Measurements from ENCODE around the gene MARCHF6. TPM values are rescaled to one million over a fixed set of nuclear protein-coding genes. Genes with fewer than 3 reads are reported as not detected.

The MARCHF6 gene
- total and polyA plus RNA-seq, 10 donors: 62.0 to 168 (median 112) TPM

DNA sequence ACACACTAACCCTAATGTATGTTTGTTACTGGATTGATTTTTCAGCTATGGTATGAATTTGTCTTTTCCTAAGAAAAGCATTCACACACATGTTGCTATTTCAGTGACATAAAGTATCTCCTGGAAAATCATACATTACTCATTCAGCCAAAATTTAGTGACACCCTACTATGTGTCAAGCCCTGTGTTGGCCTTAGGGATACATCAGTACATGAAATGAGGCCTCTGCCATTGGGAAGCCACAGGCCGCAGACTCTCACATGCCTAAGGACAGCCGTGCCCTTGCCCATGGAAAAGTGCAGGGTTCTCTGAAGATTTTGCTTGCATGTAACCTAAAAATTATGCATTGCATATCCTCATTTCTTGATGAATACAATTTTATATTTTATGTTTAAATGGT, 5.2 kb upstream of the MARCHF6 start:
- no peak overlapping the region for H3K27ac ChIP-seq
- H3K4me3 ChIP-seq: no peak overlapping the region

DNA sequence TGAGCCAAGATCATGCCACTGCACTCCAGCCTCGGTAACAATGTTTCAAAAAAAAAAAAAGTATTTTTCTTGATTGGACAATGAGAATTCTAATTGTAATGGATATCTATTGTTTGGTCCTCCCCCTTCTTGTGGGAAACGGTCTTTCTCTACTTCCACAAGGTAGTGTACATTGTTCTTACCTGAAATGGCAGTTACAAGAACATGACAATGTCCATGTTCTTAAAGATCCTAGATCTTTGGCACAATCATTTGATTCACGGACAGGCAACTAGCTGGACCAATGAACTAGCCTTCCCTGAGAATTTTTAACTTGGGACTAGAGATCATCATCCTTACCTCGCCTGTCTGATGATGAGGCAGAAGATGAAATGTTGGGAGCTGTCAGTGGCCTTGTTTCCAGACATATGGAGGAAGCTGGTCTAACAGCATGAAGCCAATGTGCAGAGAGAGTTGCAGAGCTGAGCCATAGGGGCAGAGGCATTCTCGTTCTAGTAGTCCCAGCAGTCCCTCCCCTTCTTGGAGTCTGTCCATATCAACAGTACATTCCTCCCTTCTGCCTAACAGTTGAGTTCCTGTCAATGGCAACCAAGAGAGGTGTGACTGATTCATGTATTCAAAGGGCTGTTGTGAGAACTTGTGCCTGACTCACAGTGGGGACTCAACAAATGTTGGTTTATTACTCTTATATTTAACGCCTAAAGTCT, 2.1 kb upstream of the MARCHF6 start:
- H3K27ac ChIP-seq: no peak overlapping the region
- no peak for DNase-seq
- 87 to 92% (median 91%) methylated on average over 6 of the region's 6 CpGs for WGBS, 5 donors
- TF ChIP-seq, protein P1, sequence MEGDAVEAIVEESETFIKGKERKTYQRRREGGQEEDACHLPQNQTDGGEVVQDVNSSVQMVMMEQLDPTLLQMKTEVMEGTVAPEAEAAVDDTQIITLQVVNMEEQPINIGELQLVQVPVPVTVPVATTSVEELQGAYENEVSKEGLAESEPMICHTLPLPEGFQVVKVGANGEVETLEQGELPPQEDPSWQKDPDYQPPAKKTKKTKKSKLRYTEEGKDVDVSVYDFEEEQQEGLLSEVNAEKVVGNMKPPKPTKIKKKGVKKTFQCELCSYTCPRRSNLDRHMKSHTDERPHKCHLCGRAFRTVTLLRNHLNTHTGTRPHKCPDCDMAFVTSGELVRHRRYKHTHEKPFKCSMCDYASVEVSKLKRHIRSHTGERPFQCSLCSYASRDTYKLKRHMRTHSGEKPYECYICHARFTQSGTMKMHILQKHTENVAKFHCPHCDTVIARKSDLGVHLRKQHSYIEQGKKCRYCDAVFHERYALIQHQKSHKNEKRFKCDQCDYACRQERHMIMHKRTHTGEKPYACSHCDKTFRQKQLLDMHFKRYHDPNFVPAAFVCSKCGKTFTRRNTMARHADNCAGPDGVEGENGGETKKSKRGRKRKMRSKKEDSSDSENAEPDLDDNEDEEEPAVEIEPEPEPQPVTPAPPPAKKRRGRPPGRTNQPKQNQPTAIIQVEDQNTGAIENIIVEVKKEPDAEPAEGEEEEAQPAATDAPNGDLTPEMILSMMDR (IDR thresholded peaks at IDR 0.05 in 8 of 11, conservative IDR thresholded peaks at IDR 0.05 in 3 of 11): no peak
- no peak for TF ChIP-seq POLR2A (IDR thresholded peaks at IDR 0.05)
- H3K4me3 ChIP-seq: no peak overlapping the region
- no peaks in the 10 kb centered on the region for H3K27me3 ChIP-seq (replicated peaks in 1 of 7)
- H3K9me3 ChIP-seq: no peaks in the 10 kb centered on the region
- no peaks in the 10 kb centered on the region for H3K36me3 ChIP-seq
- intact Hi-C loops (cut with DNase I; ENCODE audit: low total_unique reads): loop anchor here (5.0 kb wide), 1 partner anchor 411 kb away; the partner anchor contains the start of gene DAP
- H3K4me1 ChIP-seq: peaks cover 11 to 37% (median 25%) of the 10 kb centered on the region in 6 donors

More for the DNA sequence above, 5.2 kb upstream of the MARCHF6 start:
- intact Hi-C loops (cut with DNase I; ENCODE audit: low total_unique reads): no loop called here
- H3K9me3 ChIP-seq: no peaks in the 10 kb centered on the region
- DNase-seq: no peak
- H3K36me3 ChIP-seq: no peaks in the 10 kb centered on the region
- no peaks in the 10 kb centered on the region for H3K27me3 ChIP-seq (replicated peaks in 1 of 7)
- 92 to 98% (median 97%) methylated on average over 2 of the region's 2 CpGs for WGBS, 5 donors
- TF ChIP-seq POLR2AphosphoS5 (IDR thresholded peaks at IDR 0.05) (no peak), POLR2A (IDR thresholded peaks at IDR 0.05) (no peak)
- TF ChIP-seq, protein P1 (IDR thresholded peaks at IDR 0.05 in 8 of 11, conservative IDR thresholded peaks at IDR 0.05 in 3 of 11): no peak
- H3K4me1 ChIP-seq: peaks cover 0 to 17% (median 6%) of the 10 kb centered on the region in 6 donors

DNA sequence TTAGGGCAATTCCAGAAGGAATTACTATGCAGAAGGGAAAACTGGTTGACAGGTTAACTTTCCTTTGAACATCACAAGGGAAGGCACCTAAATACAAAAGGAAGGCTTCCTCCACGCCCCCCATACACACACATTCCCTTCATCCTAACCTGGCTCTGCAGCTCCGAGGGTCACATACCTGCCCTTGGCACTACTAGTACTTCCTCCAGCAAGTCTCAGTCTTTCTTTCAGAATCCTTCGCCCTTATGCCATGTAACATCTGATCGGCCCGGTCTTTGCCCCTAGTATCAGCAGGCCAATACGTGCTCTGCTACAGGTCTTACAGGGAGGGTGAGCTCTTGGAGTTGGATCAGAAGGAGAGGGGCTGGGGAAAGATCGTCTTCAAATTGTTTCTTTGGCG, 1.6 kb upstream of the MARCHF6 start:
- Histone ChIP-seq H3K27ac (peak overlapping the region in 3 of 8 donors; percentile 98 to 99 (median 99)), H3K9me3 (no peaks in the 10 kb centered on the region), H3K4me3 (peak overlapping the region in 1 of 8 donors; percentile 9), H3K4me1 (peaks cover 12 to 43% (median 30%) of the 10 kb centered on the region in 6 donors), H3K27me3 (replicated peaks in 1 of 7) (no peaks in the 10 kb centered on the region), H3K36me3 (no peaks in the 10 kb centered on the region)
- intact Hi-C loops (cut with DNase I; ENCODE audit: low total_unique reads): loop anchor here (5.0 kb wide), 1 partner anchor 410 kb away; the partner anchor contains the start of gene DAP
- DNase-seq: no peak
- TF ChIP-seq POLR2A (IDR thresholded peaks at IDR 0.05): no peak
- TF ChIP-seq, protein P1 (IDR thresholded peaks at IDR 0.05 in 8 of 11, conservative IDR thresholded peaks at IDR 0.05 in 3 of 11): no peak
- no peak for TF ChIP-seq POLR2AphosphoS5 (IDR thresholded peaks at IDR 0.05)
- WGBS, 5 donors: 91 to 96% (median 92%) methylated on average over 8 of the region's 8 CpGs

DNA sequence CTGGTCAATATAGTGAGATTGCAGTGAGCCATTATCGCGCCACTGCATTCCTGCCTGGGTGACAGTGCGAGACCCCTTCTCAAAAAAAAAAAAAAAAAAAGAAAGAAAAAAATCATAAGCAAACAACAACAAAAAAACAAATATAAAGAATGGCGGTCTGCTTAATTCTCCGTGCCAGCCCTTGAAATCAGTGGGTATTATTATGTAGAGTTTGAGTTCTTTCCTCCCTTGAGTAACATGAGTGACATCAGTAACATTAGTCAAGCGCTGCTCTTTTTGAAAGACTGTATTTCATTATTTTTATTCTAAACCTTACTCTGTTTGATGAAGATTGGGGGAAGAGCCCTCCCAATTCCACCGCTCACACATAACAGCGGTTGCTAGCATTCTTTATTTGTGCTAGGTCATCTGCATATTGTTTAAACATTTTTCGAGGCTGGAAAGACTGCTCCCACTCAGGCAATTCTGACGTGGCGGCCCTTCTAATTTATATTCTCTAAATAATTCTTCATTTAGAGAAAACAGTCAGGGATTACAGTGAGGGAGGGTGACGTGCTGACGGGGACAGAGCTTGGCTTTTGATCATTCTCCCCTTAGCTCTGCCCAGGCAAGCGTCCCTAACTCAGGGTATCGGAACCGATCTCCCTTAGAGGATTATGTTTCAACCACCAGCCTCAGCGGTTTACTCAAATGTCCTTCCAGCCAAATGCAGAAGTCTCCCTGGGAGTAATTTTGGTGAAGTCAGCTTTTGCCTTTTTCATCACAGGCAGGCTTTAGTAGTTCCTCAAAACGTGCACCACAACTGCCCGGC, 860 bp upstream of the MARCHF6 start:
- intact Hi-C loops (cut with DNase I; ENCODE audit: low total_unique reads): loop anchor here (5.0 kb wide), 1 partner anchor 410 kb away; the partner anchor contains the start of gene DAP
- H3K36me3 ChIP-seq: no peaks in the 10 kb centered on the region
- H3K4me3 ChIP-seq: peak overlapping the region; percentile 65 to 95 (median 84)
- DNase-seq: no peak
- WGBS, 5 donors: 23 to 30% (median 28%) methylated on average over 17 to 19 of the region's 19 CpGs
- no peaks in the 10 kb centered on the region for H3K9me3 ChIP-seq
- peak overlapping the region; percentile 97 to 100 (median 98) for H3K27ac ChIP-seq
- TF ChIP-seq POLR2AphosphoS5 (IDR thresholded peaks at IDR 0.05) (no peak), POLR2A (IDR thresholded peaks at IDR 0.05) (no peak)
- TF ChIP-seq, protein P1 (IDR thresholded peaks at IDR 0.05 in 8 of 11, conservative IDR thresholded peaks at IDR 0.05 in 3 of 11): no peak
- H3K4me1 ChIP-seq: peaks cover 12 to 50% (median 37%) of the 10 kb centered on the region in 6 donors
- H3K27me3 ChIP-seq (replicated peaks in 1 of 7): no peaks in the 10 kb centered on the region
